Loucy (cell line): Measurements from ENCODE around the gene MCTS1.
A peak's percentile ranks its signal among the peaks of the same experiment; 100 is the strongest.

Source experiments
- H2AFZ ChIP-seq: fragments of 200-600 bp; sonication (generic); 2 replicates; pipeline ENCODE4 v1.6.0; 2016; ENCODE audit warnings: antibody characterized with exemption, mild to moderate bottlenecking, low read length, moderate library complexity
- H3F3A ChIP-seq: fragments of 200-600 bp; 2 replicates; pipeline ENCODE4 v1.6.0; 2016; ENCODE audit warnings: antibody characterized with exemption, low read depth, mild to moderate bottlenecking
- H3K27me3 ChIP-seq: fragments of 200-600 bp; sonication (generic); 2 replicates; pipeline ENCODE4 v1.6.1; 2014; ENCODE audit warnings: low read length, mild to moderate bottlenecking; ENCODE audit not compliant: insufficient read depth, poor library complexity, severe bottlenecking
- H3K36me3 ChIP-seq: fragments of 200-600 bp; sonication (generic); 2 replicates; pipeline ENCODE4 v1.6.1; 2016; ENCODE audit warnings: low read length; ENCODE audit not compliant: insufficient read depth
- H3K4me1 ChIP-seq: fragments of 200-600 bp; sonication (generic); 2 replicates; pipeline ENCODE4 v1.5.1; 2014; ENCODE audit warnings: low read length, mild to moderate bottlenecking; ENCODE audit not compliant: insufficient read depth, poor library complexity, severe bottlenecking
- H3K4me2 ChIP-seq: fragments of 200-600 bp; sonication (generic); 2 replicates; pipeline ENCODE4 v1.6.0; 2014; ENCODE audit warnings: antibody characterized with exemption, low read length, low read depth, mild to moderate bottlenecking; ENCODE audit not compliant: poor library complexity, severe bottlenecking
- H3K4me3 ChIP-seq: fragments of 200-600 bp; sonication (generic); 2 replicates; pipeline ENCODE4 v1.5.1; 2014; ENCODE audit warnings: low read length, mild to moderate bottlenecking, mixed read lengths; ENCODE audit not compliant: poor library complexity, severe bottlenecking
- H3K79me2 ChIP-seq: fragments of 200-600 bp; sonication (generic); 2 replicates; pipeline ENCODE4 v1.6.1; 2014; ENCODE audit warnings: low read length; ENCODE audit not compliant: insufficient read depth
- H3K9ac ChIP-seq: fragments of 200-600 bp; sonication (generic); 2 replicates; pipeline ENCODE4 v1.6.0; 2014; ENCODE audit warnings: mild to moderate bottlenecking, low read depth, low read length, moderate library complexity; ENCODE audit not compliant: poor library complexity, severe bottlenecking
- H3K9me2 ChIP-seq: fragments of 200-600 bp; sonication (generic); replicated peaks from 2 replicates; pipeline ENCODE4 v1.6.1; 2016; ENCODE audit warnings: low read depth, low read length, mixed read lengths
- H3K9me3 ChIP-seq: fragments of 200-600 bp; sonication (generic); 2 replicates; pipeline ENCODE4 v1.6.1; 2014; ENCODE audit warnings: mild to moderate bottlenecking, antibody characterized with exemption, low read length, low read depth; ENCODE audit not compliant: insufficient read depth
- H4K20me1 ChIP-seq: fragments of 200-600 bp; sonication (generic); 2 replicates; pipeline ENCODE4 v1.6.0; 2014; ENCODE audit warnings: antibody characterized with exemption, low read length, mild to moderate bottlenecking; ENCODE audit not compliant: insufficient read depth, poor library complexity, severe bottlenecking
- CTCF ChIP-seq: fragments of 200-600 bp; sonication (generic); conservative IDR thresholded peaks from 2 replicates; pipeline ENCODE4 v1.5.1; 2014; ENCODE audit warnings: mild to moderate bottlenecking, antibody characterized with exemption, low read length
- EZH2phosphoT487 ChIP-seq: fragments of 200-600 bp; IDR thresholded peaks from 2 replicates; pipeline ENCODE4 v1.6.1; 2018; ENCODE audit warnings: antibody characterized with exemption, mild to moderate bottlenecking, moderate library complexity, borderline replicate concordance

Gene MCTS1

GRCh38 chrX:120575379-120576114, 28.4 kb upstream of the MCTS1 start:
- H3K79me2 ChIP-seq, result no peaks in the 10 kb centered on the region
- no peaks in the 10 kb centered on the region for H4K20me1 ChIP-seq
- no peaks in the 10 kb centered on the region for H3F3A ChIP-seq
- H2AFZ ChIP-seq, result no peak overlapping the region
- no peaks in the 10 kb centered on the region for H3K9me2 ChIP-seq
- no peaks in the 10 kb centered on the region for H3K4me1 ChIP-seq
- no peaks in the 10 kb centered on the region for H3K27me3 ChIP-seq
- no peak overlapping the region for H3K9ac ChIP-seq
- TF ChIP-seq CTCF, result no peak
- no peak for TF ChIP-seq EZH2phosphoT487
- H3K9me3 ChIP-seq, result no peaks in the 10 kb centered on the region
- H3K4me2 ChIP-seq, result no peak overlapping the region
- H3K4me3 ChIP-seq, result no peak overlapping the region
- H3K36me3 ChIP-seq, result no peaks in the 10 kb centered on the region

- H3K4me1 ChIP-seq, result no peaks in the 10 kb centered on the region
- no peaks in the 10 kb centered on the region for H3K27me3 ChIP-seq
- H4K20me1 ChIP-seq, result no peaks in the 10 kb centered on the region
- TF ChIP-seq CTCF (no peak), EZH2phosphoT487 (no peak)
- no peaks in the 10 kb centered on the region for H3F3A ChIP-seq
- H3K9ac ChIP-seq, result no peak overlapping the region
- no peak overlapping the region for H2AFZ ChIP-seq
- no peaks in the 10 kb centered on the region for H3K79me2 ChIP-seq
- H3K4me2 ChIP-seq, result no peak overlapping the region
- H3K9me2 ChIP-seq, result no peaks in the 10 kb centered on the region
- H3K9me3 ChIP-seq, result no peaks in the 10 kb centered on the region
- no peaks in the 10 kb centered on the region for H3K36me3 ChIP-seq
- no peak overlapping the region for H3K4me3 ChIP-seq
Observed at GRCh38 chrX:120585702-120586101, 18.2 kb upstream of the MCTS1 start.

- Histone ChIP-seq H3K9me2 (no peaks in the 10 kb centered on the region), H4K20me1 (peaks cover 11% of the 10 kb centered on the region), H3F3A (no peaks in the 10 kb centered on the region), H3K9ac (peak overlapping the region; percentile 93), H3K4me2 (peak overlapping the region; percentile 91), H3K4me3 (peak overlapping the region; percentile 83), H3K27me3 (no peaks in the 10 kb centered on the region), H3K79me2 (peaks cover 31% of the 10 kb centered on the region), H3K36me3 (peaks cover 5% of the 10 kb centered on the region; the same call in 1 of the 2 replicates), H3K9me3 (no peaks in the 10 kb centered on the region), H2AFZ (peak overlapping the region; percentile 87), H3K4me1 (peaks cover 5% of the 10 kb centered on the region)
- no peak for TF ChIP-seq CTCF
- TF ChIP-seq EZH2phosphoT487, result no peak
Observed at GRCh38 chrX:120604361-120604782, 471 bp downstream of the MCTS1 start.
